Left lobe of liver (tissue), 2 donors: ENCODE data around the gene MAMDC4. TPM values are rescaled to one million over a fixed set of nuclear protein-coding genes. Genes with fewer than 3 reads are reported as not detected.
"Not testable (repeated sequence)": the region's sequence is repeated elsewhere in the genome, so short reads cannot be mapped to it uniquely, and the experiment has no call there.

Experiments used
- ATAC-seq: fragments of 200-7000 bp; cut with Tn5 transposase; one replicate; pipeline ENCODE4 v1.9.1; 2020; ENCODE audit warnings: mild to moderate bottlenecking, moderate library complexity
- DNase-seq: peaks from one replicate; pipeline ENCODE4 v3.0.0-alpha.2; 2020; ENCODE audit warnings: low spot score
- total RNA-seq: library from RNA; stranded (reverse); gene quantifications from one replicate; pipeline ENCODE4 v1.2.1, GENCODE V29; 2021
- donor health status: DM: no; HTN: no; CAD: no; lungs with moderate emphysema.
- donor health status: DM: no; HTN: yes; CAD: no.

Gene MAMDC4
- total RNA-seq, 1 donor from 2014 or later: 28.6 TPM

DNA sequence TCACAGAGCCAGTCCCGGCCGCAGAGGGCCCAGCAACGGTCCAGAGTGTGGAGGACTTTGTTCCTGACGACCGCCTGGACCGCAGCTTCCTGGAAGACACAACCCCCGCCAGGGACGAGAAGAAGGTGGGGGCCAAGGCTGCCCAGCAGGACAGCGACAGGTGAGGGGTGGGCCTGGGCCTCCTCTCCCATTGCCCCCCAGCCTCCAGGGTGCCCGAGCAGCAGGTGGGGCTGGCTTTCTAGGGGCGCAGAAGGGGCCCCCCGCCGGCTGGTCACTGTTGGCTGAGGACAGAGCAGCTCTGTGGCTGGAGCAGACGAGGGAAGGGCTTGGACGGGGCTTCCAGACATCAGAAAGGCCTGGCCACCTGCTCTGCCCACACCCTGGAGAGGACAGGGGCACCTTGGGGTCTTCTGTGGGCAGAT is 14.3 kb upstream of the MAMDC4 start:
- ATAC-seq, DNase-seq: not testable (repeated sequence)

DNA sequence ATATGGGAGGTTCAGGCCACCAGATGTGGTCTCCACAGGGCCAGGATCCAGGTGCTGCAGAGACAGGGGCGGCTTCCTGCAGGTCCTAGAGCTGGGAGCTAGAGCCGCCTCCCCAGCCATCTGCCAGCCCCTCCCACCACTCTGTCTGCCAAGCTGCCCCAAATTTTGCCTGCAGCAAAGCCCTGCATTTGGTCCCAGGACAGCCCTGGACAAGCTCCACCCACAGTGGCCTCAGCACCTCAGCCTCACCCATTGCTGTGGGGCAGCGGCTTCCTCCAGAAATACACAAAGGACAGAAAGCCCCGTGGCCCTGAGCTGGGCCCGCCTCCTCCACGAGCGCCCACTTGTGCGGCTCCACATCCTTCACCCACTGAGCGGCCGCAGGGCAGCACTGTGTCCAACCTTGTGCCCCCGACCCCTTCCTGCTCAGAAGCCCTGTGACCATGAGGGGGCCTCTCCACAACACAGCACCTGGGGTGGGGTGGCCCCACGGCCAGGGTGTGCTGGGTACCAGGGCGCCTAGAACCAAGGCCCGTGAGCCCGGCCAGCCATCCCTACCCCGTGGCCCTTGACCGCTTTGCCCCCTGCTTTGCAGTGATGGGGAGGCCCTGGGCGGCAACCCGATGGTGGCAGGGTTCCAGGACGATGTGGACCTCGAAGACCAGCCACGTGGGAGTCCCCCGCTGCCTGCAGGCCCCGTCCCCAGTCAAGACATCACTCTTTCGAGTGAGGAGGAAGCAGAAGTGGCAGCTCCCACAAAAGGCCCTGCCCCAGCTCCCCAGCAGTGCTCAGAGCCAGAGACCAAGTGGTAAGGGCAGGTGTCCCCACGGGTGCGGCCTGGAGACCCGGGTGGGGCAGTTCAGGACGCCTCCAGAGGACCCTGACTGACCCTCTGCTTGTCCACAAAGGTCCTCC is 13.6 kb upstream of the MAMDC4 start:
- ATAC-seq (no peak), DNase-seq (no peak)

DNA sequence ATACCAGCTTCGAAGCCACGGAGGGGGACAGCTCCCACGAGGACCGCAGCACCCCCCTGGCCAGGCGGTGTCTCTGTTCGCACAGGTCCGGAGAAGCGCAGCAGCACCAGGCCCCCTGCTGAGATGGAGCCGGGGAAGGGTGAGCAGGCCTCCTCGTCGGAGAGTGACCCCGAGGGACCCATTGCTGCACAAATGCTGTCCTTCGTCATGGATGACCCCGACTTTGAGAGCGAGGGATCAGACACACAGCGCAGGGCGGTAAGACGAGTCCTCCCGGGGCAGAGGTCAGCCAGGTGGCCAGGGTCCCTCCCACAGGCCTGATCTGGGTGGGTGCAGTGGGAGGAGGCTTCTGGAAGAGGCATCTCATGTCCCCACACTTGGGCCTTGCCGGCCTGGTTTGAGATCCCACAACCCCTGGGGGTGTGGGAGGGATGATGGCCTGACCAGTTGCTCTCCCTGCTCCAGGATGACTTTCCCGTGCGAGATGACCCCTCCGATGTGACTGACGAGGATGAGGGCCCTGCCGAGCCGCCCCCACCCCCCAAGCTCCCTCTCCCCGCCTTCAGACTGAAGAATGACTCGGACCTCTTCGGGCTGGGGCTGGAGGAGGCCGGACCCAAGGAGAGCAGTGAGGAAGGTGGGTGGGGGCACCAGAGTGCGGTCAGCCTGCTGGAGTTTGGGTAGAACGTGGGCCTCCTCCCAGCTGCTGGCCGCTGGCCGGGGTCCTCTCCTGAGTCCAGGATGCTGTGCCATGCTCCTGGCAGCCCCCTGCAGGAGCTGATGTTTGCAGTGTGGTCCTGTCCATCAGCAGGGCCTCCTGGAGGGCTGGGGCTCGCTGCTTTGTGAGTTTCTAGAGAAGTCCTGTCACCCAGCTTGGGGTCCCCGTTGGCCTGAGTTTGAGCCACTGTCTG is 12.7 kb upstream of the MAMDC4 start:
- DNase-seq (no peak), ATAC-seq (no peak)

DNA sequence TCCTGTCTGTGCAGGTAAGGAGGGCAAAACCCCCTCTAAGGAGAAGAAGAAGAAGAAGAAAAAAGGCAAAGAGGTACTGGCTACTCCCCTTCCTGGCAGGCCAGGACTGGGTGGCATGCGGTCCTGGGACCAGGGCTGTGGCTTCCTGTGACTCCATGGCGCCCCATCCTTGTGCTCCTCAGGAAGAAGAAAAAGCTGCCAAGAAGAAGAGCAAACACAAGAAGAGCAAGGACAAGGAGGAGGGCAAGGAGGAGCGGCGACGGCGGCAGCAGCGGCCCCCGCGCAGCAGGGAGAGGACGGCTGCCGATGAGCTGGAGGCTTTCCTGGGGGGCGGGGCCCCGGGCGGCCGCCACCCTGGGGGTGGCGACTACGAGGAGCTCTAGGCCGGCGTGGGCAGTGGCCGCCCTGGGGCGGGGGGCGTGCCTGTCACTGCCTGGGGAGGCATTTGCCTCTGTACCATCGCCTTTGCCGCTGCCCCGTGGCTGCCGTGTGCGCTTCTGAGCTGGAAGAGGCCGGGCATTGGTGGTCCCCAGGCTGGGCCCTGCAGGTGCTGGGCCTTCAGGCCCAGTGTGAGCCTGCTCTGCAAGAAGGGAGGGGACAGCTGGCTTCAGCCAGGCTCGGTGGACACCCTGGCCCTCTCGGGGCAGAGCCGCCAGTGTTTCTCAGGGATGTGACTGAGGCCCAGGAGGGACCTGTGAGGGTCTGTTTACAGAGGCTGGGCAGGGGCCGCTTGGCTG is 11.8 kb upstream of the MAMDC4 start:
- no peak for DNase-seq
- ATAC-seq: no peak

DNA sequence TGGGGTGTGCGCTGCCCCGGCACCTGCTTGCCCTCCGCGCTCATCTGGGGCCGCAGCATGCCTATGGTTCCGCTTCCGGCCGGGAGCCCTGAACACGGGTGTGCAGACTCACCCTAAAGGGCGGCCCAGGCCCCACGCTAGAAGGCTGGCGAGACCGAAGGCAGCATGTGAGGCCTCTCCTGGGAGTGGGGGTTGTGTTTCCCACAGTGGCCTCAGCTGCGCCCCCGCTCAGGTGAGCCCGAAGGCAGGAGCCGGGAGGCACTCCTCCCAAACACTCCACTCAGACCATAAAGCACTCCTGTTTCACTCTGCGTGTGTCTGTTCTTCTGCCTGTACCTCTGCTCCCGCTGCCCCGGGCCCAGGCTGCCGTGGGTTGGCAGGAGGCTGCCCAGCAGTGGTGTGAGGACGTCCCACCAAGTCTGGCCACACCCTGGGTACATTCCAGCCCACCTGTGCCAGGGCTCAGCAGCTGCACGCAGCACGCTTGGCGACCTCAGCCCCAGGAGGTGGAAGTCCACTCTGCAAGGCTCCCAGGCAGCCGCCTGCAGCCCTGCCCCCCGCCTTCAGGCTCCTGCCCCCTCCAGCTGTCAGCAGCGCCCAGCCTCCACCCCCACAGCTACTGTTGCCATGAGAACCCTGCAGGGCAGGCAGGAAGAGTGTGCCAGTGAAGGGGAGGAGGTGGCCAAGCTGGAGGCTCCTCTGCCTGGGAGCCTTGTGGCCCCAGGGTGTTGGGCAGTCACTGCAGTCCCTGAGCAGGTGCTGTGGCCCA is 11.1 kb upstream of the MAMDC4 start:
- peak; percentile 80 for ATAC-seq
- DNase-seq: peak; percentile 96

DNA sequence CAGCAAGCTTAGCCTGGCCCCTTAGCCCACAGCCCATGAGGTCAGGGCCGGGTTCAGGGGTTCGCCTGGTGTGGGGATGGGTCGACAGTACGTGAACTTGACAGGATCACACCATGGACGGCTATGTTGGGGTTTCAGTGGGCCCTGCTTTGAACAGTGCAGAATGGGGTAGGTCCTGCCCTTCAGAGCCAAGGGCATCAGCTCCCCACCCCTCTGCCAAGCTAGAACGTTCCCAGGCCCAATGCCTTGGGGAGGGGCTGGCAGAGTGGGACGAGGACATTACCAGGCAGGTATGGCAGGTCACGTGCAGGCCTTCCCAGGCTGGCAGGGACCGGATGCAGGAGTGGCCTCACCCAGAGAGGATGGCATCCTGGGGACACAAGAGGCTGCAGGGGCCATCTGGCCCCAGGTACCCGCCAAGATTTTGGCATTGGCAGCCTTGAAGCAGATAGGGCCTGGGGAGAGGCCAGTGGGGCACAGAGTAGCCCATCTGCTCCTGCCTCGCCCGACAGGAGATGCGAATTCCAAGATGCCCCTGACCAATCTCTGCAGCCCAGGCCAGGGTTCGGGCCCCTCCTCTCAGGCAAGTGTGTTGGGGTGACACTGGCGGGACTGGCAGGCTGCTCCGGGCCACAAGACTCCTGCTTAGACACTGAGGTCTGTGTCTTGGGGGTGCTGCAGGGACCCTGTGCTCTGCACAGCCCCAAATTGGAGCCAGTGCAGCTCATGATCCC is 10.3 kb upstream of the MAMDC4 start:
- ATAC-seq (peak; percentile 4), DNase-seq (peak; percentile 61)

DNA sequence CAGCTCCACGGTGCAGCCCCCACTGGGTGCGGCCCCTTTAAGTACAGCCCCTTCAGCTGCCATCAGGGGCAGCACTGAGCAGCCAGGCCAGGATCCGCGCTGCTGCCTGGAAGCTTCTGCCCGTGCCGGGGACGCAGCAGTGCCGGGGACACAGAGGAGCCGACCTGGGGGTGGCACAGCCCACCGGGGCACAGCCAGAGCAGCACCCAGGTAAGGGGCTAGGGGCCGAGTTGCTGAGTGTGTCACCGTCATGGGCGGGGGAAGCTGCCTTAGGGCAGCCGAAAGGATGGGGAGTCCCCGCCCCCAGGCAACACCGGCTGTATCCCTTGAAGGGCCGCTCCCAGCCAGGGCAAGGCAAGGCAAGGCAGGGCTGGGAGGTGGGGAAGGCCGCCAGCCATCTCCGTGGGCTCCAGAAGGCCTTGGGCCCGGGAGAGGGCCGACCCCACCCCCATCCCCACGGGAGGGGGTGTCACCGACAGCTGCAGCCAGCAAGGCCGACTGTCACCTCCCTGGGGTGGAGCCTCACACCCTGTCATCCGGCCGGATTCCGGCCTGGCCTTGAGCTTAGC is 9.7 kb upstream of the MAMDC4 start, which contains the start of gene AJM1:
Gene AJM1 (plus strand): TSS at position 99 of the 569 bp plus-strand sequence. CDS start 1,937 bp downstream, outside the sequence.
- ATAC-seq: peak; percentile 58
- DNase-seq: peak; percentile 72

DNA sequence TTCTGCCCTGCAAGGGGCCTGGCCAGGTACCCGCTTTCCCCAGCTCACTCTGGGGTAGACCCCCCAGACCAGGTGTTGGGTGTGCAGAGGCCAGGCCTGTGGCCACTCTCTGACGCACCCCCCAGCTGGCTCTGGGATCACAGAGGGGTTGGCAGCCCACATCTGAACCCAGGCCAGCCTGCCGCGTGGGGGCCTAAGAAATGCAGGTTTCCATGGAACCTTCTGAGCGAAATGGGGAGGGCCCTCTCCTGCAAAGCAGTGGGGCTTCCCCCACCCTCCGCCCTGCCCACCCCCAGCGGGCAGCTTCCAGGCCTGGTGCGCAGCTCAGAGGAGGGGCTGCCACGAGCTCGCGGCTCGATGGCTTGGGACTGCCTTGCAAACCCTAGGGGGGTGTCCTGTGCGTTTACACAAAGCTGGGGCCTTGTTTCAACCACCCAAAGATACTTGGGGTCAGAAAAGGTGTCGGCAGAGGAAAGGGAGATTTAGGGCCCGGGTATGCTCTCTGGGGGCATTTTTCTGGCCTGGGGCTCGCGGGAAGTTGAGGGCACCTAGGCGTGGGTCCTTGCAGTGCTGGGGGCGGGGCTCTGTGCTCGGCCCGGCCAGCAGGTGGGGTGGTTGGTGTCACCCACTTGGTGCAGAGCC is 8.9 kb upstream of the MAMDC4 start:
- DNase-seq, ATAC-seq: not testable (repeated sequence)

DNA sequence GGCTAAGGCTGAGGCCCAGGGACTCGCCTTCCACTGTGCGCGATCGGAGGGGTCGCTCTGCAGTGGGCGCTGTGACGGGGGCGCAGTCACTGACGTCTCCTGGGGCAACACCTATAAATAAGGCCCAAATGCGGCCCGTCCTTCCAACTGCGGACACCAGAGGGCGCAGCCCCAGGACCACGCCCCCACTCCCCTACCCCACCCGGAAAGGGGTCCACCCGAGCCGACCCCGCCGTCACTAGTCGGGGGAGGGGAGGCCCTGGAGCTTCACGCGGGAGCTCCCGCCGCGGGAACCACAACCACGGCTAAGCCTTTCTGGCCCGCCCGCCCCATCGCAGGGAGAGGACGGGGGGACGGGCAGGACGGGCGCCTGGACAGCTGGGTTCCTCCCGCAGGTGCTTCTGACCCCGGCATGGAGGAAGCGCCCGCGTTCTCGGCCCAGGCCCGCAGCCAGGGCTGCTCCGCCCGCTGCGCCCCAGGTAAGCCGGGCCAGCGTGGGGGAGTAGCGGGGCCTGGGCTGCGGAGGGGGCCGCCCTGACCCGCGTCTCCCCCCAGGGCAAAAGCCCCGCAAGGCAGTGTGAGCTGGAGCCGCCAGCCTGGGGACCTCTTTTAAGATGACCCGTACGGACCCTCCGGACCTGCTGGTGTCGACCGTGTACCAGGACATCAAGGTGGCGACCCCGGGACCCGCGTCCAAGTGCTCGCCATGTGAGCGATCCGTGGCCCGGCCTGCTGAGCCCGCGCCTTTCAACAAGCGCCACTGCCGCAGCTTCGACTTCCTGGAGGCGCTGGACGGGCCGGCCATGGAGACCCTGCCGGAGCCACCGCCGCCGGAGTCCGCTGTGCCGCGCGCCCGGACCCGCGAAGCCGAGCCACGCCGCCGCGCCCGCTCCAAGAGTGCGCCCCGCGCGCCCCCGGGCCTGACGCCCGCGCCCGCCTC is 8.1 kb upstream of the MAMDC4 start:
- peak; percentile 61 for DNase-seq
- not testable (repeated sequence) for ATAC-seq

DNA sequence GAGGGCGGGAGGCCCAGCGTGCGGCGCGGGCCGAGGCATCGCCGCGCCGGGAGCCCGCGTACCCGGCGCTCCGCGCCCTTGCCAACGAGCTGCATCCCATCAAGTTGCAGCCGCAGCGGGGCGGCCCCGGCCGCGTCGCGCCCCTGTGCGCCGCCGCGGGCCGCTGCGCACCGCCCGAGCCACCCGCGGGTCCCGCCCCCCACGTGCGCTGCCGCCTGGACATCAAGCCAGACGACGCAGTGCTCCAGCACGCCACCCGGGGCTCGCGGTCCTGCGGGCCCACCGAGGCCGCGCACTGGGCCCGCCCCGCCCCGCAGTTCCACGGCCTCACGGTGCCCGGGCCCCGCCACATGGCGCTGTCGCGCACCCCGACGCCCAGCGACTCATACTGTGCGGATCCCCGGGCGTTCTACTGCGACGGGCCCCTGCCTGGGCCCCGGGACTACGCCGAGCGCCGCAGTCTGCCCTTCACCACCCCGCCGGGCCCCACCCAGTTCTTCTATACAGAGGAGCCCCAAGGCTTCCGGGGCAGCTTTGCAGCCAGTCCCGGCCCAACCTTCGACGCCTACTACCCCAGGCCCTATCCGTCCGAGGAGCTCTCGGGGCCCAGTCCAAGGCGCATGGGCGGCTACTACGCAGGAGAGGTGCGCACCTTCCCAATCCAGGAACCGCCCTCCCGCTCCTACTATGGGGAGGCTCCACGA is 7.2 kb upstream of the MAMDC4 start:
- no peak for ATAC-seq
- DNase-seq: no peak

DNA sequence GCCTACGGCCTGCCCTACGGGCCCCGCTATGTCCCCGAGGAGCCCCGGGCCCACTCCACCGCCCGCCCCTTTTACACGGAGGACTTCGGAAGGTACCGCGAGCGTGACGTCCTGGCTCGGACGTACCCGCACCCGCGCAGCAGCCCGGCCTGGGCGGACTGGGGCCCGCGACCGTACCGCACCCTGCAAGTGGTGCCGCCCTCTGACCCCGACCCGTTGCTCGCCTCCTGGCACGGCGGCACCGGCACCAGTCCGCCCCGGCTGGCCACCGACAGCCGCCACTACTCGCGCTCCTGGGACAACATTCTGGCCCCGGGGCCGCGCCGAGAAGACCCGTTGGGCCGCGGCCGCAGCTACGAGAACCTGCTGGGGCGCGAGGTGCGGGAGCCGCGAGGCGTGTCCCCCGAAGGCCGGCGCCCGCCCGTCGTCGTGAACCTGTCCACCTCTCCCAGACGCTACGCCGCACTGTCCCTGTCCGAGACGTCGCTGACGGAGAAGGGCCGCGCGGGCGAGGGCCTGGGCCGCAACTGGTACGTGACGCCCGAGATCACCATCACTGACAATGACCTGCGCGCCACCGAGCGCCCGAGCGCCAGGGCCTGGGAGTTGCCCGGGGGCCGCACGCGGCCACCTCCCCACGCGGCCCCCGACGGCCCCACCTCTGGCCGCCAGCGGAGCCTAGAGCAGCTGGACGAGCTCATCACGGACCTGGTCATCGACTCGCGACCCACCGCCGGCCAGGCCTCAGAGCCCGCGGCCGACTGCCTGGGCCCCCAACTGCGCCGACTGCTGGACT is 6.5 kb upstream of the MAMDC4 start:
- DNase-seq (no peak), ATAC-seq (no peak)

DNA sequence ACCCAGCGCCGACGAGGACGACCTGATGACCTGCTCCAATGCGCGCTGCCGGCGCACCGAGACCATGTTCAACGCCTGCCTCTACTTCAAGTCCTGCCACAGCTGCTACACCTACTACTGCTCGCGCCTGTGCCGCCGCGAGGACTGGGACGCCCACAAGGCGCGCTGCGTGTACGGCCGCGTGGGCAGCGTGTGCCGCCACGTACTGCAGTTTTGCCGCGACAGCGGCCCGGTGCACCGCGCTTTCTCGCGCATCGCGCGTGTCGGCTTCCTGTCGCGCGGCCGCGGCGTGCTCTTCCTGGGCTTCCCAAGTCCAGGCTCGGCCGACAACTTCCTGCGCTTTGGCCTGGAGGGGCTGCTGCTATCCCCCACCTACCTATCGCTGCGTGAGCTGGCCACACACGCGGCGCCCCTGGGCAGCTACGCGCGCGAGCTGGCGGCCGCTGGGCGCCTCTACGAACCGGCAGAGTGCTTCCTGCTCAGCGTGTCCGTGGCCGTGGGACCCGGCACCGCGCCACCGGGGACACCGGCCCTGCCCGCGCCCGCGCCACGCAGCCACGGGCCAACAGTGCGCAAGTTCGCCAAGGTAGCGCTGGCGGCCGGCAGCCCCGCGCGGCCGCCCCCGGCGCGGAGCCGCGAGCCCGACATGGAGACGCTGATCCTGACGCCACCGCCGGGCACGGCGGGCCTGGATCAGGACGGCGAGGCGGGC is 5.6 kb upstream of the MAMDC4 start:
- ATAC-seq (no peak), DNase-seq (no peak)

DNA sequence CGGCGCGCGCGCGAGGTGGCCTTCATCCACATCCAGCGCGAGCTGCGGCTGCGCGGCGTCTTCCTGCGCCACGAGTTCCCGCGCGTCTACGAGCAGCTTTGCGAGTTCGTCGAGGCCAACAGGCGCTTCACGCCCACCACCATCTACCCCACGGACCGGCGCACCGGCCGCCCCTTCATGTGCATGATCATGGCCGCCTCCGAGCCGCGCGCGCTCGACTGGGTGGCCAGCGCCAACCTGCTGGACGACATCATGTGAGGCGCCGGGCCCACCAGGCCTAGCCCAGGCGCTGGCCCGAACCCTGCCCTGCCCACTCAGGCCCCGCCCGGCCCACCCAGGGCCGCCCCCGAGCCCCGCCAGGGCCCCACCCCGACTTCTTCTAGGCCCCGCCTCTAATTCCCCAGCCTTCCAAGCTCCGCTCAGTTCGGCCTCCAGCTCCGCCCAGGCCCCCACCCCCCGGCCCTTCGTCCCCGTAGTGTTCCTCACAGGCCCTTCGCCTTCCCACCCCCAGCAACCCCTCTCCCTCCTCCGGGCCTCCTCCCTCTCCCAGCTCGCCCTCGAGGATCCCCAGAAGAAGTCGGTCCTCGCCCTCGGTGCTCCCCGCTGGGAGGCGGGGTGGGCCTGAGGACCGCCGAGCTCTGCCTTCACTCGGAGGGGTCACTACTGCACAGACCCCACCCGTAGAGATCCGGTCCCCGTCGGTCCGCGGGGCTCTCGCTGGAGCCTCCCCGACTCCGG is 4.9 kb upstream of the MAMDC4 start:
- ATAC-seq (peak; percentile 4), DNase-seq (peak; percentile 64)

DNA sequence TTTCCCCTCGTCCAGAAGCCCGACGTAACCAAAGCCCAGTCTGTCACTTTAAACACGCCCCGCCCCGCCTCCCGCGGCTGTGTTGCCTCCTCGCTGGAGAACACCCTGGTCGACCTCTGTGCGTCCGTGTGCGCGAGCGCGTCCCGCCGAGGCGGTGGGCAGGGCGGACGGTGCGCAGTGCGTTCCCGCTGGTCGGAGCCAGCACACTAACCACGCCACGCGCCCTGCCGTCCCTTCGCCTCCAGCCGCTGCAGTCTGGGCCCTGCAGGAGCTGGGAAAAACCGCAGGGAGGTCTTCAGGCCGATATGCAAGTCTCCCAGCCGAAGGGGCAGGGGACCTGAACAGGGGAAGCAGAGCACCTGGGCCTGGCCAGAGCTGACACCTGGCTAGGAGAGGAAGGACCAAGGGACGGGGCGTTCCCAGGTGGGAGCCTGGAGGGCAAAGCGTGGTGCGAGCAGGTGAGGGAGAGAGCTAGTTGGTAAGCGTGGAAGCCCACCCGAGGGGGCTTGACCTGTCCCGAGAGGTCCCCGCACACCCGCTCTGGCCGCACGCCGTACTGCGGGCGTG is 4.2 kb upstream of the MAMDC4 start:
- peak; percentile 91 for DNase-seq
- ATAC-seq: peak; percentile 54
